ENCODE measurements around the gene ELOVL1.

Gene ELOVL1

GRCh38 chr1:43381612-43382011 is 13.8 kb upstream of the ELOVL1 start:
- DNase-seq, result peak in 1 of 2 donors; percentile 21
- H3K36me3 ChIP-seq (ENCODE audit: control insufficient read depth in 1 of 2, insufficient read depth in 2 of 2, low read length in 2 of 2), result peaks cover 20 to 48% of the 10 kb centered on the region in 2 experiments
- H3K4ac ChIP-seq (ENCODE audit: low read depth, low read length), result no peak overlapping the region
- no peak overlapping the region for H3K18ac ChIP-seq (ENCODE audit: low read length)
- H4K8ac ChIP-seq (ENCODE audit: low read depth, low read length), result no peak overlapping the region
- H3K4me2 ChIP-seq (ENCODE audit: low read length), result no peak overlapping the region
- H4K12ac ChIP-seq (ENCODE audit: low read depth, low read length), result no peak overlapping the region
- no peak overlapping the region for H3K27ac ChIP-seq (ENCODE audit: low read depth, low read length)
- no peak overlapping the region for H2BK12ac ChIP-seq (ENCODE audit: low read length)
- no peak overlapping the region for H3K9ac ChIP-seq (ENCODE audit: low read length)
- no peak overlapping the region for H2AFZ ChIP-seq (ENCODE audit: insufficient read depth, low read length, poor library complexity)
- H3K27me3 ChIP-seq (ENCODE audit: insufficient read depth, low read length), result no peaks in the 10 kb centered on the region
- H3K4me1 ChIP-seq (ENCODE audit: control insufficient read depth in 1 of 2, insufficient read depth in 2 of 2, low read length in 2 of 2), result no peaks in the 10 kb centered on the region
- no peak overlapping the region for H2AK5ac ChIP-seq (ENCODE audit: low read length)
- H3K79me2 ChIP-seq (ENCODE audit: control insufficient read depth, insufficient read depth, low read length, poor library complexity), result no peaks in the 10 kb centered on the region
- no peak overlapping the region for H4K91ac ChIP-seq (ENCODE audit: low read depth, low read length)
- no CpG with 5 or more reads among the region's 3 CpGs for WGBS (ENCODE audit: extremely low coverage, insufficient coverage, insufficient read length)
- H2BK120ac ChIP-seq (ENCODE audit: insufficient read depth, low read length, poor library complexity), result no peak overlapping the region
- no peaks in the 10 kb centered on the region for H3K9me3 ChIP-seq (ENCODE audit: insufficient read depth, low read depth, low read length)
- no peak overlapping the region for H3K4me3 ChIP-seq (ENCODE audit: low read depth, low read length)
- no peak overlapping the region for H3K23ac ChIP-seq (ENCODE audit: low read length)
- H3K14ac ChIP-seq (ENCODE audit: low read length), result no peak overlapping the region
- H3K79me1 ChIP-seq (ENCODE audit: low read length), result no peaks in the 10 kb centered on the region
- H2BK5ac ChIP-seq (ENCODE audit: low read depth, low read length, poor library complexity), result no peak overlapping the region

GRCh38 chr1:43379476-43379875 is 11.7 kb upstream of the ELOVL1 start:
- no peak overlapping the region for H4K12ac ChIP-seq (ENCODE audit: low read depth, low read length)
- H2BK120ac ChIP-seq (ENCODE audit: insufficient read depth, low read length, poor library complexity), result no peak overlapping the region
- no peak overlapping the region for H2BK5ac ChIP-seq (ENCODE audit: low read depth, low read length, poor library complexity)
- no peaks in the 10 kb centered on the region for H3K79me1 ChIP-seq (ENCODE audit: low read length)
- peaks cover 11 to 27% of the 10 kb centered on the region in 2 experiments for H3K36me3 ChIP-seq (ENCODE audit: control insufficient read depth in 1 of 2, insufficient read depth in 2 of 2, low read length in 2 of 2)
- H3K79me2 ChIP-seq (ENCODE audit: control insufficient read depth, insufficient read depth, low read length, poor library complexity), result no peaks in the 10 kb centered on the region
- no peak for DNase-seq
- no peak overlapping the region for H4K91ac ChIP-seq (ENCODE audit: low read depth, low read length)
- WGBS (ENCODE audit: extremely low coverage, insufficient coverage, insufficient read length), result no CpG with 5 or more reads among the region's 1 CpG
- no peak overlapping the region for H3K14ac ChIP-seq (ENCODE audit: low read length)
- H2BK12ac ChIP-seq (ENCODE audit: low read length), result no peak overlapping the region
- no peaks in the 10 kb centered on the region for H3K27me3 ChIP-seq (ENCODE audit: insufficient read depth, low read length)
- H3K9ac ChIP-seq (ENCODE audit: low read length), result no peak overlapping the region
- H2AK5ac ChIP-seq (ENCODE audit: low read length), result no peak overlapping the region
- H3K23ac ChIP-seq (ENCODE audit: low read length), result no peak overlapping the region
- no peak overlapping the region for H4K8ac ChIP-seq (ENCODE audit: low read depth, low read length)
- H2AFZ ChIP-seq (ENCODE audit: insufficient read depth, low read length, poor library complexity), result no peak overlapping the region
- no peak overlapping the region for H3K18ac ChIP-seq (ENCODE audit: low read length)
- no peaks in the 10 kb centered on the region for H3K4me1 ChIP-seq (ENCODE audit: control insufficient read depth in 1 of 2, insufficient read depth in 2 of 2, low read length in 2 of 2)
- no peaks in the 10 kb centered on the region for H3K9me3 ChIP-seq (ENCODE audit: insufficient read depth, low read depth, low read length)
- H3K27ac ChIP-seq (ENCODE audit: low read depth, low read length), result no peak overlapping the region
- H3K4me2 ChIP-seq (ENCODE audit: low read length), result no peak overlapping the region
- no peak overlapping the region for H3K4ac ChIP-seq (ENCODE audit: low read depth, low read length)
- no peak overlapping the region for H3K4me3 ChIP-seq (ENCODE audit: low read depth, low read length)

GRCh38 chr1:43377831-43378230 is 10.0 kb upstream of the ELOVL1 start:
- Histone ChIP-seq H3K4me1 (ENCODE audit: control insufficient read depth in 1 of 2, insufficient read depth in 2 of 2, low read length in 2 of 2) (peaks cover 3 to 7% of the 10 kb centered on the region in 2 experiments), H2BK5ac (ENCODE audit: low read depth, low read length, poor library complexity) (no peak overlapping the region), H3K9me3 (ENCODE audit: insufficient read depth, low read depth, low read length) (no peaks in the 10 kb centered on the region), H3K18ac (ENCODE audit: low read length) (no peak overlapping the region), H3K14ac (ENCODE audit: low read length) (no peak overlapping the region), H3K79me2 (ENCODE audit: control insufficient read depth, insufficient read depth, low read length, poor library complexity) (no peaks in the 10 kb centered on the region), H3K4me3 (ENCODE audit: low read depth, low read length) (no peak overlapping the region), H3K4ac (ENCODE audit: low read depth, low read length) (no peak overlapping the region), H3K27me3 (ENCODE audit: insufficient read depth, low read length) (no peaks in the 10 kb centered on the region), H4K8ac (ENCODE audit: low read depth, low read length) (no peak overlapping the region), H3K23ac (ENCODE audit: low read length) (no peak overlapping the region), H3K4me2 (ENCODE audit: low read length) (no peak overlapping the region), H4K91ac (ENCODE audit: low read depth, low read length) (no peak overlapping the region), H2AFZ (ENCODE audit: insufficient read depth, low read length, poor library complexity) (no peak overlapping the region), H4K12ac (ENCODE audit: low read depth, low read length) (no peak overlapping the region), H3K36me3 (ENCODE audit: control insufficient read depth in 1 of 2, insufficient read depth in 2 of 2, low read length in 2 of 2) (peaks cover 6 to 12% of the 10 kb centered on the region in 2 experiments), H2AK5ac (ENCODE audit: low read length) (no peak overlapping the region), H3K27ac (ENCODE audit: low read depth, low read length) (no peak overlapping the region), H2BK120ac (ENCODE audit: insufficient read depth, low read length, poor library complexity) (no peak overlapping the region), H3K9ac (ENCODE audit: low read length) (no peak overlapping the region), H2BK12ac (ENCODE audit: low read length) (no peak overlapping the region), H3K79me1 (ENCODE audit: low read length) (no peaks in the 10 kb centered on the region)
- WGBS (ENCODE audit: extremely low coverage, insufficient coverage, insufficient read length), result no CpG with 5 or more reads among the region's 1 CpG
- DNase-seq, result no peak

DNA sequence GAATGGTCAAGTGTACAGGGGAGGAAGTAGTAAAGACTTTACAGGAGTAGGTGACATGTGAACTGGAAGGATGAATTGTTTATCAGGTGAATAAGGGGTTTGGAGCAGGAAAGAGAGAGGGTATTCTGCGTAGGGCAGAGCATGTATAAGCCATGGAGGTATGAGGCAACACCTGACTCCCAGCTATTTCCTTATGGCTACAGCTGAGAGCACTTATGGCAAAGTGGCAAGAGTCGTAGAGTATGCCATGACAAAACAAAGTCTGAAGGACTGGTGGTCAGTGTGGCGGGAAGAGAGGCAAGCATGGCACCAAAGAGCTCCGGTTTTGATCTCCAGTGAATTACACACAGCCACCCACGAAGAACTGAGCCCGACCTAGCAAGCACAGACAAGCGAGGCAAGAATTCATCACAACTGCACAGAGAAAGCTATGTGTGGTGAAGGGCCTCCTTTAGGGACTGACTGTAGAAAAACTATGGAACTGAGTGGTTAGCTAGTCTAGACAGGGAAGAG is 9.0 kb upstream of the ELOVL1 start:
- H3K9ac ChIP-seq (ENCODE audit: low read length), result no peak overlapping the region
- H4K91ac ChIP-seq (ENCODE audit: low read depth, low read length), result no peak overlapping the region
- no peaks in the 10 kb centered on the region for H3K27me3 ChIP-seq (ENCODE audit: insufficient read depth, low read length)
- H2BK12ac ChIP-seq (ENCODE audit: low read length), result no peak overlapping the region
- peaks cover 0 to 3% of the 10 kb centered on the region in 2 experiments for H3K36me3 ChIP-seq (ENCODE audit: control insufficient read depth in 1 of 2, insufficient read depth in 2 of 2, low read length in 2 of 2)
- no peaks in the 10 kb centered on the region for H3K79me2 ChIP-seq (ENCODE audit: control insufficient read depth, insufficient read depth, low read length, poor library complexity)
- H3K9me3 ChIP-seq (ENCODE audit: insufficient read depth, low read depth, low read length), result no peaks in the 10 kb centered on the region
- no CpG with 5 or more reads among the region's 7 CpGs for WGBS (ENCODE audit: extremely low coverage, insufficient coverage, insufficient read length)
- H4K8ac ChIP-seq (ENCODE audit: low read depth, low read length), result no peak overlapping the region
- H3K4me3 ChIP-seq (ENCODE audit: low read depth, low read length), result no peak overlapping the region
- no peak overlapping the region for H4K12ac ChIP-seq (ENCODE audit: low read depth, low read length)
- H3K4ac ChIP-seq (ENCODE audit: low read depth, low read length), result no peak overlapping the region
- H2AFZ ChIP-seq (ENCODE audit: insufficient read depth, low read length, poor library complexity), result no peak overlapping the region
- no peak overlapping the region for H2BK120ac ChIP-seq (ENCODE audit: insufficient read depth, low read length, poor library complexity)
- no peak for DNase-seq
- no peak overlapping the region for H3K18ac ChIP-seq (ENCODE audit: low read length)
- no peak overlapping the region for H2AK5ac ChIP-seq (ENCODE audit: low read length)
- no peak overlapping the region for H3K14ac ChIP-seq (ENCODE audit: low read length)
- no peak overlapping the region for H3K4me2 ChIP-seq (ENCODE audit: low read length)
- no peak overlapping the region for H2BK5ac ChIP-seq (ENCODE audit: low read depth, low read length, poor library complexity)
- no peak overlapping the region for H3K27ac ChIP-seq (ENCODE audit: low read depth, low read length)
- no peak overlapping the region for H3K23ac ChIP-seq (ENCODE audit: low read length)
- peaks cover 3 to 9% of the 10 kb centered on the region in 2 experiments for H3K4me1 ChIP-seq (ENCODE audit: control insufficient read depth in 1 of 2, insufficient read depth in 2 of 2, low read length in 2 of 2)
- no peaks in the 10 kb centered on the region for H3K79me1 ChIP-seq (ENCODE audit: low read length)
